GM18508 (cell line): Measurements from ENCODE around the gene SOCS6.

Experiments
- ATAC-seq: cut with Tn5 transposase; IDR thresholded peaks from one replicate; pipeline ENCODE4 v1.9.1; 2021; ENCODE audit warnings: moderate number of reproducible peaks; ENCODE audit not compliant: insufficient read depth, unreplicated experiment

The SOCS6 gene

GRCh38 chr18:70377857-70378701 is 89.2 kb downstream of the SOCS6 start:
- no peak for ATAC-seq
